ENCODE data around the gene GRM7.
"Not testable (repeated sequence)": the region's sequence is repeated elsewhere in the genome, so short reads cannot be mapped to it uniquely, and the experiment has no call there.

Gene GRM7

DNA sequence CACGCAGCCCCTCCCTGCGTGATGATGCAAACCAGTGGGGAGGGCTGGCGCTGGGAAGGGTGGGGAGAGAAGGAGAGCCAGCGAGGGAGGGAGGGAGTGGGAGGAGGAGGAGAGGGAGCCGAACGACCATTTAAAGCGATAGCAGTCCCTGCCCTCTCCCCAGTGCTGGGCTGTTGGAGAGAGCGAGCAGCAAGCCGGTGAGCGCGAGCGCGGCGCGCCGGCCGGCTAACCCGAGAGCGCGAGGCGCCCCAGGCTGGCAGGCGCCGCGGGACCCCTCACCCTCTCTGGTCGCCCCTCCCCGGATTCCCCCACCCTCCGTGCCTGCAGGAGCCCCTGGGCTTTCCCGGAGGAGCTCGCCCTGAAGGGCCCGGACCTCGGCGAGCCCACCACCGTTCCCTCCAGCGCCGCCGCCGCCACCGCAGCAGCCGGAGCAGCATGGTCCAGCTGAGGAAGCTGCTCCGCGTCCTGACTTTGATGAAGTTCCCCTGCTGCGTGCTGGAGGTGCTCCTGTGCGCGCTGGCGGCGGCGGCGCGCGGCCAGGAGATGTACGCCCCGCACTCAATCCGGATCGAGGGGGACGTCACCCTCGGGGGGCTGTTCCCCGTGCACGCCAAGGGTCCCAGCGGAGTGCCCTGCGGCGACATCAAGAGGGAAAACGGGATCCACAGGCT, at the start of gene GRM7:
Gene GRM7, plus strand, starts transcription at position 162 of the 671 bp plus-strand sequence.
- DNase-seq, result peak in 45 of 56 donors; percentile 19 to 86 (median 62)

DNA sequence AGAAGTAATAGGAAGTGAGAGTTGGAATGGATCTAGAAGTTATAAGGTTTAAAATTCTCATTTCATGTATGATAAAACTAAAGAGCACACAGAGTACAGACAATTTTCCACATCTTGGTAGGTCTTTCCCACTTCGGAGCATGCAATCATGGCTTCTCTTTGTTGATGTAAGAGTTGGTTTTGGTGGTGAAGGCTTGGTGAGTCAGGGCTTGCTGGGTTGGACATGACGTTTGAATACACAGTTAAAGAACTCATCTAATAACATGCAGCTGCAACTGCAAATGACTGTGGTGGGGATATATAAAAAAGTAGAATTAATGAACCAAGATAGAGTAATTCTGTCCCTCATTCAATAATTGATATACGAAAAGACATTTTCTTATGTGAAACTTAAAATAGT, 39.5 kb upstream of the GRM7 start:
- no peak for DNase-seq

DNA sequence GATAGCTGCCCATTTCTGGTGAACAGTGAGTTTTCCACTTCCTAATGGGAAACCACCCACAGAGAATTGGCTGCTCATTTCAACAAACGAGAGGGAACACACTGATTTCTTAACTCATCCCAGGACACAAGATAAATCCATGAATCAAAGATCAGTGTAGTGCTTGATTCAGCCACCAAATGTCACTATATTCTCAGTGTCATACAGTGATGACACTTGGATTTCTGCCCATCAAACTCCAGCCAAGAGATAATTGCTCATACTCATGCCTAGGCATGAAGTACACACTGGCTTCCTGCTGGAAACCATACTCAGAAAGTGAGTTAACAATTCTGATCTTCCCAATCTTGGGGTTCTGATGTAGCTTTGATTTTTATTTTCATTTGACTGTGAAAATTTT, 35.4 kb upstream of the GRM7 start:
- DNase-seq, result no peak

DNA sequence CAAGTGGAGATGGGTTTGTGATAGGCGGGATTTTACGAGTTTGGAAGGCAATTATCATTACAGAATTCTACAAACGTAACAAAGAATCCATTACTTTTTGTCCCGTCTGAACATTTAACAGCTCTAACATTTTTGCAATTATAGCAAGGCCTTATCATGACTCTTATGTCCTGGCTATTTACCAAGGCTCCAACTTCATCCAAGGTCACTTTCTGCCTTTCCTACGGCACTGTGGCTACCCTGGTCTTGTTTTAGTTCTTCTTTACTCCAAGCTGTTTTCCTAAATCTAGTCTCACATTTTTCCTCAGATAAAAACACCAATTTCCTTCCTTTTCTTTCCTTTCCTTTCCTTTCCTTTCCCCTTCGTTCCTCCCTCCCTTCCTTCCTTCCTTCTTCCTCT, 33.5 kb upstream of the GRM7 start:
- DNase-seq, result no peak

DNA sequence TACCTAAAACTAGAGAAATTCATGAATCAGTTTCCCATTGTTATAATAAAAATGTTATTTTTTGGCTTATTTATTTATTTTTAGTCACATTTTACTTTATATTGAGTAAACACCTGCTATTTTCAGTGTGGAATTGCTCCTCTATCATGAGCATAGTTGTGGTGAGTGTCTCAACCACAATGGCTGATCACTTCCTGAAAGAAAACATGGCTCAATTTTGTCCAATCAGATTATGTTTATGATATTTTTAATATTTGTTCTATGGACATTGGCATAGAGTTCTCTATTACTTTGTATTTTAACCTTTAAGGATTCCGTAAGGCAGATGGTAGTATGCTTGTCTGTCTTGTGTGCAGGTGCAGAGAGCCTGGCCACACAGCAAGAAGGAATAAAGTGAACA, 16.2 kb upstream of the GRM7 start:
- no peak for DNase-seq

DNA sequence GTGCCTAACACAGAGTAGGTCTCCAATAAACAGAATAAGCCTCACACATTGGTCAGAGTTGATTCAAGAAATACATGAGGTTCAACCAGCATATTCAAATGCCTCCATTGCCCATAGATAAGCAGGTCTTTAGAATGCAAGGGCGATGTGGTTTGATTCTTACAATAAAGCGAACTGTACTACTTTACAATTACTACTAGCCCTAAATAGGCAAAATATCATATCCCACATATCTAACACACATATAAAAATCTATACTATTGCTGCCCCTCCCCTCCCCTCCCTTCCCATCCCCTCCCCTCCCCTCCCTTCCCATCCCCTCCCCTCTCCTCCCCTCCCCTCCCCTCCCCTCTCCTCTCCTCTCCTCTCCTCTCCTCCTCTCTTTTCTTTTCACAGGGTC, 6.7 kb upstream of the GRM7 start:
- DNase-seq, result no peak

DNA sequence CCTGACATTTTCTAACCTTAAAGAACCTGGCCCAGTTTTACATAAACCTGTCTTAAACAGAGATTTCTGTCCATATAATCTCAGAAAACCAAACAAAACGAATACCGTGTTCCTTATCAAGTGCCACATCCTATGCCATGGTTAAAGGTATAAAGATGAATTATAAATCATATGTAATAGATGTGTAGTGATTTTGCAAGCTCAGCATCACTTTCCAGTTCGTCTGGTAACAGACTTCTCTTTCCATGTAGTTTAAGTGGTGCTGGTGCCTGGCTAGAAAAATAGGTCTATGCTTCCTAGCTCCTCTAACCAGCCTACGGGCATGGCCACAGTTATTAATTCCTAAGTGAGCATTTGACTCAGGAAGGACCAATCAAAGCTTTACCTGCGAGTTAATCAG, 3.4 kb upstream of the GRM7 start:
- no peak for DNase-seq

DNA sequence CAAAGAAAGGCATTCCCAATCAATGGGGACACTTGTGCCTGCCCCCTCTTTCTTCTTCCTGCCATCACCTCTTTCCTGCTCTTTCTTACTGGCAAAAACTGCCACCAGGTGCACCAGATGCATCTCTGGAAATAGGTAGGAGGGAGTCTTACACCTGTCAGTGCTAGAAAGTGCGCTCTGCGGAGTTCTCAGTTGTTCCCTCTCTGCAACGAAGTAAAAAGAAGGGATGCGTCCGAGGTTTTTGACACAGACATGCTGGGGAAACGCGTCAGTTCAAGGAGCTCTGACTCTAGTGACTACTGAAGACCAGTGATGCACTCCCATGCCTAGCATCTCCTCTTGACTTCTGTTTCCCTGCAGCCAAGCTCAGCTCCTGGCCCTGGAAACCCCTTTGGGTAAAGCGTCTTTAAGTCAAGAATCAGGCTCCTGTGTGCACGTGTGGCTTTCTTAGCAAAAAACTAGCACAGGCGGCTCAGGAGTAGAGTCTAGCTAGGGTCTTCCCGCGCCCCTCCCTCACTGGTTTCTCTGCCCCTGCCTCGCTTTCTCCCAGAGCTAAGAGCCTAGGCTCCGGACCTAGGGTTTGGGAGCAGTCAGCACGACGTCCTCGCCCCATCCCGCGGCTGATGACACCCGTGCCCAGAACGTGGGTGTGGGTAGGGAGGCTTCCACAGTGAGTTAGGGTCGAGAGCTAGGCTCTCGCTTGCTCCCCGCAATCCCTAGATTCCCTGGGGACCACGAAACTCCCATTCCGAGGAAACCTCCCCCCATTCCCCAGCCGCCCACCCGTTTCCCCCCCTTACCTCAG, 564 bp upstream of the GRM7 start:
- peak in 4 of 56 donors; percentile 24 to 51 (median 28) for DNase-seq

DNA sequence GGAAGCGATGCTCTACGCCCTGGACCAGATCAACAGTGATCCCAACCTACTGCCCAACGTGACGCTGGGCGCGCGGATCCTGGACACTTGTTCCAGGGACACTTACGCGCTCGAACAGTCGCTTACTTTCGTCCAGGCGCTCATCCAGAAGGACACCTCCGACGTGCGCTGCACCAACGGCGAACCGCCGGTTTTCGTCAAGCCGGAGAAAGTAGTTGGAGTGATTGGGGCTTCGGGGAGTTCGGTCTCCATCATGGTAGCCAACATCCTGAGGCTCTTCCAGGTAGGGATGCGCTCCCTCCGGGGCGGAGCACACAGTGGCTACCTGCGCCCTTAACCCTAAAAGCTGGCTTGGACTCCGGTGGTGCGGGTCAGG, 698 bp downstream of the GRM7 start:
- peak in 6 of 56 donors; percentile 2 to 42 (median 22) for DNase-seq

DNA sequence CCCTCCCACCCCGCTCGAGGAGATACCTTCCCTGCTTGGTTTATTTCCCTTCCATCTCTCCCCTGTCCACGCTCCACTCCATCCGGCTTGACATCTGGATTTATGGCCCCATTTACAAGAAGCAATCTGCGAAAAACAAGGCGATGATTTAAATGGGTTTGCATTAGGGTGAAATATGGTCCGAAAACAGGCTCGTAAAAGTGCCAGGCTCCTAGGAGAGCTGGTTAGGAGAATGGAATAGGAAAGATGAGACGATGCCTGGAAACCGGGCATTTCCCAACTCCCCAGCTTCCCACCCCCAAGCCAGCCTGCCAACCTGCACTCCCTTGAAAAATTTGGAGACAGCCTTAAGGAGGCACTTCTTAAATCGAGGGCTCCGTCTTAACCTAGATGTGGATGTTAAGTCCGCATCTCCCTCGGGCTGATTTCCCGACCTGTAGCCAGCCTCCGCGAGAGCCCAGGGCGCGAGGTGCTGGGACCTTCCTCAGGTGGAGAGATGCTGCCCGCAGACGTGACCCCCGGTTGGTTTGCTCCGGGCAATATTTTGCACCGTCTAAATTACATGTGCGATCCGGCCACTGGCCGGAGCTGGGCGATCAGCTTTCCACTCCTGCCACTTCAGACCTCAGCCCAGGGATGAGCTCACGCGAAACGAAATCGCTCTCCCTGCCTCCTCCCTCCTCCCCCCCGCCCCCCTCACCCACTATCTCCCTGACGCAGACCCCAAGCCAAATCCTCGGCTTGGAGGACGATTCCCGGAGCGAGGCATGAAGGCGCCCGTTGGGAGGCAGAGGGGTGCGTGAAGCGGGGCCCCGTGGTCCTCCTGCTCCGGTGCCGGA, 1.3 kb downstream of the GRM7 start:
- DNase-seq, result peak in 12 of 56 donors; percentile 7 to 54 (median 22)

DNA sequence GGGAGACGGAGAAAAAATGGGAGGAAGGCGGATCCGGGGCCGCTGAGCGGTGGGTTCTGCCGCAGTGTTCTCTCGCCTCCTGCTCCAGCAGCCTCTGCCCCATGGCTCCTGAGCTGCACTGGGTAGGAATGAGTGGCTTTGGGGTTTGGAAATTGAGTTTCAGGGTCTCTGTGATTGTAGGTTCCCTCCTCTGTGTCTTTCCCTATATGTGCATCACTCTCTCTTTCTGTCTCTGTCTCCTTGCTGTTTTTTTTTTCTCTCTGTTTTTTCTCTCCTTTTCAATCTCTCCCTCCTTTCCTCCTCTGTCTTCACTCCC, 1.9 kb downstream of the GRM7 start:
- peak in 2 of 56 donors; percentile 3 to 40 for DNase-seq

DNA sequence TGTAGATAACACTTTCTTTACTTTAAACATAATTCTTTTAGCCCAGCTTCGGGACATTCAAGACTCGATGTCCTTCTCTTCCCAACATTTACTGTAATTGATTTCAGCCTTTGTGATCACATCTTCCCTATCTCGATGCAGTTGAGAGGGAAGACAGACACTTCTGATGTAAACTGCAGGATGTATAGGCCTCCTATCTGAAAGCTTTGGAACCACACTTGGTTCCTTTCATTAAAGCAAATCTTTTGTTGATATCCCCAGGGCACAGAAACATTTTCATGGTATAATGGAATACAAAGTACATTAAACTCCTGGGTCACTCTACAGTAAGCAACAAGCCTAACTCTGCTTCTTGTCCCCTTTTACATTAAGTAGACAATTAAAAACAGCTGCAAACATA, 6.4 kb downstream of the GRM7 start:
- no peak for DNase-seq

DNA sequence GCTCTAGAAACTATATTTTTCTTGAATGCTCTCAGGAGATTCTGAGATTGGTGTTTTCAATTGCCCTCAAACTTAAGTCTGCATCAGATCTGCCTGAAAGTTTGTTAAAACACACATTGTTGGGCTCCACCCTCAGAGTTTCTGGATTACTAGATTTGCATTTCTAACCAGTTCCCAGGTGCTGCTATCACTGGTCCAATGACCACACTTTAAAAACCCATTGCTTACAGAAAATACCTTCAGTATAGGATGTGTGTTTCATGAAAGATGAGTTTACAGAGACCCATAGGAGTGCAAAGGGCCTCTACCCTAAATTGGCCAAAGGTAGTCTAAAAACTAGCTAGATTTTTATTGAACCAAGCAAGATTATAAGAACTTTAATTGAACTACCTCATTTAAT, 17.8 kb downstream of the GRM7 start:
- DNase-seq, result no peak

DNA sequence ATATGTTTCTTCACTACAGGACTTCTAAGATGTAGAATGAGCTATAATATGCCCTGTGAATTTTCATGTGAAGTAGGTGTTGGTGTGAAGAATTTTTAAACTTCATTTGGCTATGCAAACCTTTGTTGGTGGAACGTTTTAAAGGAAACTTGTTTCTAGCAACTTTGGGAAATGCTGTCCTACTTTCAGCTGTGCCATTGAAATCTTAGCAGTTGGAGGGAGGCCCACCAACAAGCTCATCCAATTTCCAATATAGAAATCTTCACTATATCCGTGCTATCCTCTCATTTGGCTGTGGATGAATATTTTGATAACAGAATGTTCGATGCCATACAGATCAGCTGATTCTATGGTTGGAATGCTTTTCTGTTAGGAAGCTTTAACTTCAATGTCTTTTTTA, 51.3 kb downstream of the GRM7 start:
- no peak for DNase-seq

DNA sequence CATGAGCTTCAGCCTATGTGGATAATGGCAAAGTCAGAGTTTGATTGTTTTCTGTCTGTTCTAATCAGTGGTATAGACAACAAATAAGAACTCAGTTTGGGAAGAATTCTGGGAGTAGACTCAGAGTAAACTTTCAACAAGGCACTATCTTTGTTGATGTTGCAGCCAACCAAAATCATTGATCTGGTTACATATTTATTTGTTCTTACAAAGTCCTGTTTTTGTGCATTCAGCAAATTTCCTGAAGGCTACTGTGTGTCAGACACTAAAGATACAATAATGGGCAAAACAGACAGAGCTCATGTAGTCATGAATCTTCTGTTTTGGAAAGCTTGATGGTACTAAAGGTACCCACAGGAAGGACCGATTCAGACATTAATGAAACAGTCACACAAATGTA, 55.0 kb downstream of the GRM7 start:
- DNase-seq, result no peak

DNA sequence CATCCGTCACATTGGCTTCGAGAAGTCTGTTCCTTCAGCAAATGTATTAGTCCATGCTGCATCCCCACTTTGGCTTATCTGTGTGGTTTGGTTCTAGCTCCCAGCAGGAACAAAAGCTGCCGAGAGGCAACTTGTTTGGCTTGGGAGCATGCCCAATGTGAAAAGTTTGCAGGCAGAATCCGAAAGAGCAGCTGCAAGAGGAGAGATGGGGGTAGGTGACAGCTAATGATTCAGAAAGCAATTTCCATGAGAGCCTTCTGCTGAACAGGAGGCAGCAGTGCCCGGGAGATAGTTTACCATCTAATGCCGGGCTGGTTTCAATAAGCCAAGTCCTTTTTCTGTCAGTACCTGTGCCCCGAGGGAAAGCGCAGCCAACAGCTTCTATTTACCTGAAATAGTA, 60.2 kb downstream of the GRM7 start:
- peak in 15 of 56 donors; percentile 0 to 16 (median 4) for DNase-seq

DNA sequence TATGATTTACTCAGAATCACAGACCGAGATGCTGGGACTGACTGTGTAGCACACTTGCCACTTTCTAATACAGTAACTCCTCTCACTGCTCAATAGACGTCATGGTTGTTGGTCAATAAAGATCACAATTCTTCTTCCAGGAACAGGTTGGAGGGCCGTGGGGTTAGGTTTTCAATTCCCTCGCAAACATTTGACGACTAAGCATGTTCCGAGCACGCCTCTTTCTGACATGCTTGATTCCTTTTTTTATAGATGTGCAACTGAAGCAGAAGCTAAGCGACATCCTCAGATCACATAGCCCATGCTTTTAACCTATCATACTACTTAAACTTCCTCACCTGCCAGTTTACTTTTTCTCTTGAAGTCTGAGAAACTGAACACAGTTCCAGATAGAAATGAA, 61.0 kb downstream of the GRM7 start:
- DNase-seq, result no peak

DNA sequence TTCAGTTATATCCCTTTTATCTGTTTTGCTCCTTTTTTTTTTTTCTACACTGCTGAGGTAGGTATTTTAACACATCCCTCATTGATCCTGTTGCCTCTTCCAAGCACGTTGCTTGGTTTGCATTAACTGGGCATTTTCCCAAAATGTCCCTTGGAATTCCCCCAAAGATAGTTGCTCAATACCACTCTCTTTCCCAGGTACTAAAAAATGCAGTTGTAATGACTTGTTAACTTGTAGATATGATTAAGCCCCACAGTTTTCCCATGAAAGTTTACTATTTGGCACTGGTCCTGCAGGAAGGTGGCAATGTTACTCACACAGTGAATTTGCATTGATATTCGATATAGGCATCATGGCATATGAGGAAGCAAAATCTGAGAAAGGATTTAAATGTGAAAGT, 67.1 kb downstream of the GRM7 start:
- no peak for DNase-seq

DNA sequence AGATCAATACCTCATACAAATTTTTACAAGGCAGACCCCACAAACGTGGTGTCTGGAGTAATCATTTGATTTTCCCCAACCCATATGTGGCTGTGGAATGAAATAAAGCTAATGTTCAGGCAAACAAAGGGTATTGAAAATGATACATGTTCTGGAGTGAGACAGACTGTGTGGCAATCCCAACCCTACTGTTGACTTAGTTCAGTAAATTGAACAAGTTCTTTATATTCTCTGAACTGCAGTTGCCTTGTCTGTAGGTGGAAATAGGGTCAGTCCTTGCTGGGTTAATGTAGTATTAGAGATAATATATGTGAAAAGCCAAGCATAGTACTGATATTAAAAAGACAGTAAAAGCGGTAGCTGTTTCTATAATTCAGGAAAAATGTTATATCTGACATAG, 69.0 kb downstream of the GRM7 start:
- no peak for DNase-seq

DNA sequence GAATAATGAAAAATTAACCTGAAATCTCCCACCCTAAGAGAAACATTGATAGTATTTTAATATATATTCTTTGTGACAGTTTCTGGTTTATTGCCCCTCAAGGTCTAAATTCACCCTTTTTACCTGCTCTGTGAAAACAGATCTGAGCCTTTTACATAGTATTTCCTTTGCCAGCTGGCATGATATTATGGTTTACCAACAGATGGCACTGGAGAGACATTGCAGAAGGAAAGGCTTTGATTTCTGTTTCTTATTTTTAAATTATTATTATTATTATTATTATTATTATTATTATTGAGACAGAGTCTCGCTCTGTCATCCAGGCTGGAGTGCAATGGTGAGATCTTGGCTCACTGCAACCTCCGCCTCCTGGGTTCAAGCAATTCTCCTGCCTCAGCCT, 74.5 kb downstream of the GRM7 start:
- DNase-seq, result not testable (repeated sequence)

DNA sequence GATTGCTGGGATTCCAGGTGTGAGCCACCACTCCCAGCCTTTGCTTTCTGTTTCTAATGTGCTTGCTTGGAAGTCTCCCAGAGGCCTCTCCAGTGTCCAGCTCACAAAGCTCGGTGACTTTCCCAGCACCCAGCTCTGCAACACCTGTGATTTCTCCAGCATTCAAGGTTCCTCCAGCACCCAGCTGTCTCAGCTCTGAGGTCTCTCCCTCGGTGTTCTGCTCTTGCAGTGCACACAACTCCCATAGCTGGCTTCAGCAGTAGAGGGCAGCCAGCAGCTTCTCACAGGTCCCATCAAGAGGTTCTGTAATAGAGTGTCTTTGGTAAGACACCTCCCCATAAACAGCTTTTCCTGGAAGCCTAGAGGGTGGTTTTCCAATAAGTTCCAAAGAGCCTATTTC, 75.1 kb downstream of the GRM7 start:
- no peak for DNase-seq

DNA sequence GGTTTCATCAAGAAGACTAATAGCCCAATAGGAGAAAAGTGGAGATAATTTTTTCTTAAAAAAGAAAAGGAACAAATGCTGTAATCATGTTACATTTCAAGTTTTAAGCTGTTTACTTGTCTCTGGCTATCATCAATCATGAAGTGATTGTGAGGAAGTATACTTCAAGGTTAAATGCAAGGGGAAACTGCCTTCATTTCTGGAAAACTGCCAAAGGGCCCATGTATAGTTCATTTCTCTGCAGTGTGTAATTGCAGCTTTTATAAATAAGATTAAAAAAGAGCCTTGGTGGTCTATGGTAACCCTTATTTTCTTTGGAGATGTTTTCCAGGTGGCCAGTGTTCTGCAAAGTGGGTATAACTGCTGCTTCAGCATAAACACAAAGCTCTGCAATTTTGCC, 101.9 kb downstream of the GRM7 start:
- no peak for DNase-seq

All from amygdala (tissue), 56 donors.